K562 (cell line): ENCODE results near the gene TMEM132E. TPM values are rescaled to one million over a fixed set of nuclear protein-coding genes. Genes with fewer than 3 reads are reported as not detected.

Experiments used
- ATAC-seq: fragments of 200-7000 bp; cut with Tn5 transposase; 3 replicates; pipeline ENCODE4 v1.9.1; 2020; ENCODE audit warnings: moderate library complexity
- BruUV-seq: library from RNA; stranded (reverse); fragments of 400-500 nt; replicated peaks from 2 replicates; lab custom pipeline; 2021; lab: Mats Ljungman, UMichigan
- CTCF ChIA-PET: fragments of 300-600 bp; formaldehyde crosslinking; extraction: SDS; loops from one replicate; lab custom pipeline; 2021; ENCODE audit warnings: low intra/inter-chr PET ratio; lab: Yijun Ruan, JAX
- POLR2A ChIA-PET: fragments of 300-600, 350-650 bp; sonication (Branson Sonifier 250); formaldehyde crosslinking; extraction: SDS; loops from one replicate; lab custom pipeline; 2021; ENCODE audit warnings: antibody characterized with exemption, inconsistent platforms; lab: Yijun Ruan, JAX
- DNase-seq, 4 experiments: peaks; one replicate each; pipeline versions ENCODE4 v3.0.0 to v3.0.0-alpha.2; 2011 to 2018; ENCODE audit warnings: low spot score in 3 of 4, mixed read lengths in 3 of 4; ENCODE audit errors: extremely low read depth in 1 of 4
- FAIRE-seq: peaks from 2 replicates; lab custom pipeline; 2011; peaks lifted over from hg19 to GRCh38; lab: Jason Lieb, UNC
- H2AFZ ChIP-seq: 2 replicates; pipeline ENCODE4 v1.6.0; 2011; ENCODE audit warnings: low read depth, low read length, control low read depth, inconsistent platforms
- H3K27ac ChIP-seq: fragments of 200-600 bp; 3 replicates; pipeline ENCODE4 v1.8.0; 2011; ENCODE audit warnings: low read depth, mild to moderate bottlenecking, control low read depth, inconsistent platforms, low read length, moderate library complexity, mixed read lengths; ENCODE audit errors: extremely low read depth
- H3K27me3 ChIP-seq, 2 experiments: fragments of 300-600 bp in 1 of 2; 2 replicates in 1 of 2; 3 replicates in 1 of 2; pipeline versions ENCODE4 v1.6.0 to v1.8.0; 2011; ENCODE audit warnings: inconsistent platforms in 2 of 2, low read length in 2 of 2, mild to moderate bottlenecking in 1 of 2, mixed read lengths in 1 of 2, moderate library complexity in 1 of 2; ENCODE audit not compliant: control insufficient read depth in 2 of 2, insufficient read depth in 2 of 2
- H3K36me3 ChIP-seq: fragments of 300-600 bp; 3 replicates; pipeline ENCODE4 v1.8.0; 2011; ENCODE audit warnings: mild to moderate bottlenecking, low read length, inconsistent platforms; ENCODE audit not compliant: control insufficient read depth, insufficient read depth
- H3K4me1 ChIP-seq, 2 experiments: fragments of 200-600 bp in 1 of 2; replicated peaks in 1 of 2; 2 replicates in 1 of 2; 3 replicates in 1 of 2; pipeline versions ENCODE4 v1.5.1 to v1.8.0; 2011; ENCODE audit warnings: inconsistent platforms in 2 of 2, low read length in 2 of 2, mild to moderate bottlenecking in 1 of 2, mixed read lengths in 1 of 2, moderate library complexity in 1 of 2; ENCODE audit not compliant: control insufficient read depth in 2 of 2, insufficient read depth in 2 of 2
- H3K4me2 ChIP-seq: 2 replicates; pipeline ENCODE4 v1.6.1; 2011; ENCODE audit warnings: low read length, control low read depth, inconsistent platforms, mixed read lengths; ENCODE audit not compliant: insufficient read depth
- H3K4me3 ChIP-seq: fragments of 200-600 bp; sonication (generic), shearing (Covaris generic); 2 replicates; pipeline ENCODE4 v1.5.1; 2016; ENCODE audit warnings: control low read depth, inconsistent platforms
- H3K79me2 ChIP-seq: fragments of 200-600 bp; 3 replicates; pipeline ENCODE4 v1.8.0; 2011; ENCODE audit warnings: low read length, inconsistent platforms; ENCODE audit not compliant: control insufficient read depth, insufficient read depth
- H3K9ac ChIP-seq, 2 experiments: 2 replicates each; pipeline versions ENCODE4 v1.6.0 to v1.6.1; 2011; ENCODE audit warnings: low read depth in 2 of 2, low read length in 2 of 2, control low read depth in 1 of 2, inconsistent platforms in 1 of 2, mild to moderate bottlenecking in 1 of 2, mixed read lengths in 1 of 2; ENCODE audit not compliant: insufficient read depth in 1 of 2
- H3K9me1 ChIP-seq: one replicate; pipeline ENCODE4 v1.6.0; 2011; ENCODE audit warnings: inconsistent platforms, mild to moderate bottlenecking, low read length, moderate library complexity; ENCODE audit not compliant: control insufficient read depth, insufficient read depth
- H3K9me3 ChIP-seq: replicated peaks from 2 replicates; pipeline ENCODE4 v1.5.1; 2011; ENCODE audit warnings: low read depth, low read length, inconsistent platforms; ENCODE audit not compliant: control insufficient read depth, insufficient read depth
- H4K20me1 ChIP-seq: replicated peaks from 2 replicates; pipeline ENCODE4 v1.6.1; 2011; ENCODE audit warnings: low read length, inconsistent platforms, mixed read lengths; ENCODE audit not compliant: control insufficient read depth, insufficient read depth
- FOXO4 ChIP-seq: fragments of 450-650 bp; formaldehyde crosslinking; IDR thresholded peaks from 2 replicates; pipeline ENCODE4 v1.4.0; 2020; ENCODE audit warnings: mild to moderate bottlenecking, moderate library complexity
- MTA2 ChIP-seq: fragments of 450-650 bp; IDR thresholded peaks from 2 replicates; pipeline ENCODE4 v1.6.1; 2016; ENCODE audit warnings: low read depth
- NFE2L1 ChIP-seq: fragments of 450-650 bp; IDR thresholded peaks from 2 replicates; pipeline ENCODE4 v1.6.1; 2016; ENCODE audit warnings: missing genetic modification characterization, low read depth, mild to moderate bottlenecking, missing compliant biosample characterization, moderate library complexity, borderline replicate concordance
- NUFIP1 ChIP-seq: fragments of 450-650 bp; IDR thresholded peaks from 2 replicates; pipeline ENCODE4 v1.6.1; 2018; ENCODE audit not compliant: partially characterized antibody
- POLR2H ChIP-seq: IDR thresholded peaks from 2 replicates; pipeline ENCODE4 v1.6.1; 2016; ENCODE audit warnings: missing genetic modification characterization, low read depth, mild to moderate bottlenecking, control low read depth, missing compliant biosample characterization, moderate library complexity
- RUNX1 ChIP-seq: sonication (generic); IDR thresholded peaks from 2 replicates; pipeline ENCODE4 v1.6.1; 2016; ENCODE audit warnings: antibody characterized with exemption, low read depth
- TAF1 ChIP-seq: IDR thresholded peaks from 2 replicates; pipeline ENCODE4 v1.6.1; 2011; ENCODE audit warnings: mild to moderate bottlenecking, low read length, moderate library complexity; ENCODE audit not compliant: insufficient read depth, control insufficient read depth, severe bottlenecking; ENCODE audit errors: extremely low read depth
- ZBTB26 ChIP-seq: fragments of 450-650 bp; formaldehyde crosslinking; IDR thresholded peaks from 2 replicates; pipeline ENCODE4 v1.4.0; 2022; ENCODE audit warnings: missing genetic modification characterization
- ZNF274 ChIP-seq: IDR thresholded peaks from 2 replicates; pipeline ENCODE4 v1.6.1; 2011; ENCODE audit warnings: low read depth, mild to moderate bottlenecking, low read length, moderate library complexity, borderline replicate concordance
- WGBS: fragments of 100-300 bp; shearing (Covaris generic); methylation state at CpG from one replicate; pipeline ENCODE4 v1.1.6; 2016; ENCODE audit warnings: low coverage, mixed read lengths; ENCODE audit not compliant: insufficient coverage; ENCODE audit errors: missing lambda C conversion rate; 5-methylcytosine and 5-hydroxymethylcytosine counted together
- in situ Hi-C: fragments of 300-500 bp; cut with MboI; formaldehyde crosslinking; loops from 4 replicates; pipeline ENCODE4 v1.15.0; 2018; ENCODE audit warnings: inconsistent platforms, mixed read lengths
- intact Hi-C: fragments of 100-400 bp; cut with micrococcal nuclease; formaldehyde crosslinking; loops from 2 replicates; pipeline ENCODE4 v1.14.2; 2022
- polyA plus RNA-seq, 8 experiments: library from polyadenylated mRNA; depleted of rRNA in 4 of 8; stranded (reverse) in 5 of 8; unstranded in 3 of 8; fragments of >200 nt; fragmentation: Nextera tagmentation in 2 of 8; fragmentation: Illumina TruSeq in 1 of 8; extraction: Ambion mirVana in 2 of 8; extraction: Trizol in 1 of 8; gene quantifications; 2 replicates each; pipeline versions ENCODE4 v1.2.1 to v1.2.3, GENCODE V29; 2011 to 2014; ENCODE audit warnings: inconsistent platforms in 1 of 8, missing spikeins in 1 of 8
- total RNA-seq, 7 experiments: library from RNA; depleted of rRNA in 6 of 7; stranded (reverse); fragments of >200 nt in 6 of 7; fragmentation: Illumina TruSeq in 2 of 7; extraction: Trizol in 2 of 7; gene quantifications; 2 replicates each; pipeline versions ENCODE4 v1.2.1 to v1.2.3, GENCODE V29; 2011 to 2021; ENCODE audit warnings: low replicate concordance in 1 of 7

Gene TMEM132E
- total and polyA plus RNA-seq, 9 of the 15 experiments (the other 6 are each of a cell fraction or from before 2014, with no cell fraction given): not detected

GRCh38 chr17:34553907-34554306, 25.5 kb upstream of the TMEM132E start:
- Histone ChIP-seq H3K27me3 (peaks cover 0 to 9% of the 10 kb centered on the region in 2 experiments; a peak in 1 of 5 replicates), H3K79me2 (no peaks in the 10 kb centered on the region), H3K9ac (no peak overlapping the region), H4K20me1 (peaks cover 8% of the 10 kb centered on the region; the same call in 1 of the 2 replicates), H3K9me3 (no peaks in the 10 kb centered on the region), H3K36me3 (no peaks in the 10 kb centered on the region), H3K9me1 (peaks cover 4% of the 10 kb centered on the region), H3K4me1 (no peaks in the 10 kb centered on the region), H3K4me3 (no peak overlapping the region), H3K4me2 (no peak overlapping the region), H2AFZ (no peak overlapping the region), H3K27ac (no peak overlapping the region)
- TF ChIP-seq NUFIP1 (no peak), TAF1 (no peak), NFE2L1 (no peak), MTA2 (no peak), ZNF274 (no peak), POLR2H (no peak), ZBTB26 (CRISPR knock-in tag) (no peak), RUNX1 (no peak), FOXO4 (CRISPR knock-in tag) (no peak)
- in situ Hi-C loops: no loop called here
- CTCF ChIA-PET: no interaction called here
- WGBS: 0% methylated on average over 4 of the region's 4 CpGs
- no peak for DNase-seq
- intact Hi-C loops: no loop called here
- POLR2A ChIA-PET: no interaction called here
- no peak for ATAC-seq
- no peak for FAIRE-seq
- no TSS peak for BruUV-seq
